HCT116 (cell line): Measurements from ENCODE around the gene NRXN2. TPM values are rescaled to one million over a fixed set of nuclear protein-coding genes. Genes with fewer than 3 reads are reported as not detected.

Experiments used
- ATAC-seq: fragments of 200-7000 bp; cut with Tn5 transposase; 2 replicates; pipeline ENCODE4 v1.9.1; 2020; ENCODE audit warnings: mild to moderate bottlenecking, moderate library complexity
- BruUV-seq: library from RNA; stranded (reverse); fragments of 400-500 nt; replicated peaks from 2 replicates; lab custom pipeline; 2021; lab: Mats Ljungman, UMichigan
- CTCF ChIA-PET: fragments of 300-600 bp; sonication (Branson Sonifier 250); formaldehyde crosslinking; loops from one replicate; lab custom pipeline; 2021; ENCODE audit warnings: antibody characterized with exemption; lab: Charles Lee
- POLR2A ChIA-PET: fragments of 300-600, 350-600 bp; sonication (Branson Sonifier 250); formaldehyde crosslinking; loops from one replicate; lab custom pipeline; 2021; ENCODE audit warnings: antibody characterized with exemption; lab: Charles Lee
- RAD21 ChIA-PET, 2 experiments: fragments of 300-600 bp; sonication (Branson Sonifier 250); formaldehyde crosslinking; loops; one replicate each; lab custom pipeline; 2023; ENCODE audit warnings: low total read pairs in 2 of 2; ENCODE audit not compliant: uncharacterized antibody in 2 of 2, unreplicated experiment in 2 of 2, low non-redundant PET in 1 of 2; lab: Charles Lee
- DNase-seq: peaks from one replicate; pipeline ENCODE4 v3.0.0-alpha.2; 2010; ENCODE audit warnings: low read depth, low spot score
- H2AFZ ChIP-seq: fragments of 200-600 bp; shearing (Covaris generic), sonication (generic); 2 replicates; pipeline ENCODE4 v1.6.1; 2017; ENCODE audit warnings: low read depth, mixed run types, mixed read lengths, antibody characterized with exemption, low read length; ENCODE audit not compliant: poor library complexity, severe bottlenecking
- H3K27ac ChIP-seq: 2 replicates; pipeline ENCODE4 v1.5.1; 2012; ENCODE audit warnings: low read depth, low read length
- H3K27me3 ChIP-seq: fragments of 200-600 bp; sonication (generic); 2 replicates; pipeline ENCODE4 v1.6.1; 2016; ENCODE audit warnings: mixed run types, low read length, mixed read lengths; ENCODE audit not compliant: insufficient read depth
- H3K36me3 ChIP-seq, 2 experiments: fragments of 200-500 bp in 1 of 2; fragments of 200-600 bp in 1 of 2; sonication (Bioruptor generic) in 1 of 2; sonication (generic) in 1 of 2; 2 replicates each; pipeline versions ENCODE4 v1.5.1 to v1.6.1; 2014 to 2016; ENCODE audit warnings: low read length in 2 of 2, inconsistent platforms in 1 of 2, mixed read lengths in 1 of 2, mixed run types in 1 of 2; ENCODE audit not compliant: insufficient read depth in 2 of 2, control insufficient read depth in 1 of 2
- H3K4me1 ChIP-seq, 2 experiments: fragments of 200-600 bp in 1 of 2; sonication (generic) in 1 of 2; 2 replicates each; pipeline versions ENCODE4 v1.5.1 to v1.6.1; 2012 to 2017; ENCODE audit warnings: low read length in 2 of 2, inconsistent platforms in 1 of 2, mild to moderate bottlenecking in 1 of 2, mixed read lengths in 1 of 2, mixed run types in 1 of 2, moderate library complexity in 1 of 2; ENCODE audit not compliant: insufficient read depth in 2 of 2, control insufficient read depth in 1 of 2
- H3K4me2 ChIP-seq: fragments of 200-600 bp; sonication (generic); 2 replicates; pipeline ENCODE4 v1.6.1; 2017; ENCODE audit warnings: mixed run types, low read length, mixed read lengths
- H3K4me3 ChIP-seq, 2 experiments: fragments of 200-600 bp in 1 of 2; sonication (generic) in 1 of 2; replicated peaks in 1 of 2; 2 replicates each; pipeline ENCODE4 v1.5.1; 2011 to 2016; ENCODE audit warnings: low read length in 2 of 2, control low read depth in 1 of 2, low read depth in 1 of 2, mild to moderate bottlenecking in 1 of 2, mixed read lengths in 1 of 2, mixed run types in 1 of 2
- H3K79me2 ChIP-seq: fragments of 200-600 bp; sonication (generic); 2 replicates; pipeline ENCODE4 v1.6.1; 2017; ENCODE audit warnings: mild to moderate bottlenecking, mixed run types, low read length, moderate library complexity, mixed read lengths; ENCODE audit not compliant: insufficient read depth
- H3K9ac ChIP-seq: fragments of 200-600 bp; sonication (generic); 2 replicates; pipeline ENCODE4 v1.6.1; 2016; ENCODE audit warnings: low read length, mixed read lengths
- H3K9me2 ChIP-seq: fragments of 200-600 bp; sonication (generic), shearing (Covaris generic); 2 replicates; pipeline ENCODE4 v1.6.1; 2017; ENCODE audit warnings: mixed run types, mild to moderate bottlenecking, moderate library complexity; ENCODE audit not compliant: insufficient read depth
- H3K9me3 ChIP-seq, 2 experiments: fragments of 200-500 bp in 1 of 2; fragments of 200-600 bp in 1 of 2; sonication (Bioruptor generic) in 1 of 2; sonication (generic) in 1 of 2; 2 replicates each; pipeline ENCODE4 v1.6.1; 2014 to 2017; ENCODE audit warnings: low read length in 2 of 2, mixed read lengths in 2 of 2, inconsistent platforms in 1 of 2, low read depth in 1 of 2, mild to moderate bottlenecking in 1 of 2, mixed run types in 1 of 2, moderate library complexity in 1 of 2; ENCODE audit not compliant: control insufficient read depth in 1 of 2, insufficient read depth in 1 of 2
- H4K20me1 ChIP-seq: fragments of 200-600 bp; sonication (generic), shearing (Covaris generic); 2 replicates; pipeline ENCODE4 v1.6.1; 2017; ENCODE audit warnings: mixed run types, mild to moderate bottlenecking, moderate library complexity; ENCODE audit not compliant: insufficient read depth
- CBX3 ChIP-seq: IDR thresholded peaks from 2 replicates; pipeline ENCODE4 v1.6.1; 2012; ENCODE audit warnings: low read depth
- CEBPB ChIP-seq: IDR thresholded peaks from 2 replicates; pipeline ENCODE4 v1.6.1; 2012; ENCODE audit warnings: low read depth
- EGR1 ChIP-seq: IDR thresholded peaks from 2 replicates; pipeline ENCODE4 v1.6.1; 2012; ENCODE audit warnings: low read depth
- ELF1 ChIP-seq: IDR thresholded peaks from 2 replicates; pipeline ENCODE4 v1.6.1; 2012; ENCODE audit warnings: low read depth, borderline replicate concordance
- EZH2 ChIP-seq: fragments of 200-600 bp; sonication (generic); IDR thresholded peaks from 2 replicates; pipeline ENCODE4 v1.6.1; 2017; ENCODE audit warnings: antibody characterized with exemption, mixed run types
- JUND ChIP-seq: IDR thresholded peaks from 2 replicates; pipeline ENCODE4 v1.6.1; 2012
- POLR2A ChIP-seq: IDR thresholded peaks from 2 replicates; pipeline ENCODE4 v1.7.0; 2011; ENCODE audit warnings: borderline replicate concordance; ENCODE audit not compliant: insufficient read depth, insufficient read length; ENCODE audit errors: extremely low read depth
- REST ChIP-seq: IDR thresholded peaks from 2 replicates; pipeline ENCODE4 v1.6.1; 2012; ENCODE audit warnings: low read depth
- SIN3A ChIP-seq: IDR thresholded peaks from 2 replicates; pipeline ENCODE4 v1.6.1; 2012; ENCODE audit warnings: low read depth
- SP1 ChIP-seq: IDR thresholded peaks from 2 replicates; pipeline ENCODE4 v1.6.1; 2012; ENCODE audit warnings: low read depth
- YY1 ChIP-seq: IDR thresholded peaks from 2 replicates; pipeline ENCODE4 v1.6.1; 2011; ENCODE audit warnings: low read length, low read depth, moderate library complexity, mild to moderate bottlenecking; ENCODE audit not compliant: insufficient replicate concordance; ENCODE audit errors: extremely low read depth
- ZBTB33 ChIP-seq: IDR thresholded peaks from 2 replicates; pipeline ENCODE4 v1.6.1; 2011; ENCODE audit warnings: mild to moderate bottlenecking, low read length, moderate library complexity; ENCODE audit not compliant: insufficient replicate concordance; ENCODE audit errors: extremely low read depth
- ZFX ChIP-seq: fragments of 450-650 bp; IDR thresholded peaks from 2 replicates; pipeline ENCODE4 v1.6.1; 2017
- intact Hi-C: fragments of 100-400 bp; cut with micrococcal nuclease; formaldehyde crosslinking; loops from 2 replicates; pipeline ENCODE4 v1.10.0; 2022
- total RNA-seq: library from RNA; stranded (reverse); gene quantifications from one replicate; pipeline ENCODE4 v1.2.1, GENCODE V29; 2021; ENCODE audit not compliant: unreplicated experiment

NRXN2 gene
- total RNA-seq, 1 experiment from 2014 or later, result 1.5 TPM

- H3K9ac ChIP-seq, result no peak overlapping the region
- DNase-seq, result no peak
- CTCF ChIA-PET, result interaction anchor here (2.0 kb wide), 1 partner anchor 28 kb away, joined by 11 read pairs; no protein-coding TSS in a partner anchor
- ATAC-seq, result no peak
- H4K20me1 ChIP-seq, result no peaks in the 10 kb centered on the region
- H3K36me3 ChIP-seq, result no peaks in the 10 kb centered on the region
- peaks cover 0 to 9% of the 10 kb centered on the region in 2 experiments; a peak in 1 of 4 replicates for H3K4me1 ChIP-seq
- TF ChIP-seq CBX3 (no peak), ELF1 (no peak), SP1 (no peak), REST (no peak), SIN3A (no peak), YY1 (no peak), EZH2 (no peak), CEBPB (no peak), JUND (no peak), EGR1 (no peak), ZBTB33 (no peak), ZFX (no peak), POLR2A (no peak)
- TF ChIP-seq, all 23 proteins: peak for 0
- Histone ChIP-seq H3K27me3 (peaks cover 11% of the 10 kb centered on the region; the same call in 1 of the 2 replicates), H3K4me2 (no peak overlapping the region), H2AFZ (no peak overlapping the region), H3K79me2 (no peaks in the 10 kb centered on the region), H3K9me3 (no peaks in the 10 kb centered on the region), H3K9me2 (no peaks in the 10 kb centered on the region), H3K4me3 (no peak overlapping the region), H3K27ac (no peak overlapping the region)
- ChIA-PET POLR2A (interaction anchor here (1.6 kb wide), 1 partner anchor 28 kb away, joined by 4 read pairs; no protein-coding TSS in a partner anchor), RAD21 (no interaction called here)
- no TSS peak for BruUV-seq
- intact Hi-C loops, result loop anchor here (10.0 kb wide), 1 partner anchor 1212 kb away; the partner anchor contains the start of gene LGALS12
Observed at GRCh38 chr11:64716473-64717267, 6.3 kb downstream of the NRXN2 start.
